Neutrophil (primary cell): Measurements from ENCODE around the gene OR52W1.
A peak's percentile ranks its signal among the peaks of the same experiment; 100 is the strongest.

Source experiments
- H3K27ac ChIP-seq: fragments of 200-600 bp; sonication (generic); 2 replicates; pipeline ENCODE4 v1.5.1; 2016; ENCODE audit warnings: mild to moderate bottlenecking, moderate library complexity
- H3K27me3 ChIP-seq: fragments of 200-600 bp; sonication (generic); 2 replicates; pipeline ENCODE4 v1.6.0; 2016; ENCODE audit warnings: mild to moderate bottlenecking
- H3K36me3 ChIP-seq: fragments of 200-600 bp; sonication (generic); 2 replicates; pipeline ENCODE4 v1.5.1; 2017
- H3K4me1 ChIP-seq, 2 experiments: fragments of 200-600 bp in 1 of 2; sonication (generic) in 1 of 2; 1 replicate in 1 of 2; 2 replicates in 1 of 2; pipeline versions ENCODE4 v1.5.1 to v1.6.1; 2013 to 2016; ENCODE audit warnings: low read depth in 1 of 2, low read length in 1 of 2, mild to moderate bottlenecking in 1 of 2, moderate library complexity in 1 of 2; ENCODE audit not compliant: control insufficient read depth in 1 of 2, insufficient read depth in 1 of 2
- H3K4me3 ChIP-seq, 2 experiments: fragments of 200-600 bp in 1 of 2; sonication (generic) in 1 of 2; 1 replicate in 1 of 2; 2 replicates in 1 of 2; pipeline ENCODE4 v1.5.1; 2013 to 2016; ENCODE audit warnings: low read depth in 1 of 2, low read length in 1 of 2, mild to moderate bottlenecking in 1 of 2, moderate library complexity in 1 of 2
- H3K9me3 ChIP-seq: fragments of 200-600 bp; sonication (generic); 2 replicates; pipeline ENCODE4 v1.5.1; 2016
- CTCF ChIP-seq: fragments of 200-600 bp; sonication (generic); IDR thresholded peaks from 2 replicates; pipeline ENCODE4 v1.5.1; 2016; ENCODE audit warnings: antibody characterized with exemption

OR52W1 gene

GRCh38 chr11:6175440-6175839 is 23.6 kb upstream of the OR52W1 start:
- TF ChIP-seq CTCF = no peak
- Histone ChIP-seq H3K36me3 (no peaks in the 10 kb centered on the region), H3K9me3 (no peaks in the 10 kb centered on the region), H3K27ac (no peak overlapping the region), H3K27me3 (no peaks in the 10 kb centered on the region), H3K4me1 (peaks cover 0 to under 1% of the 10 kb centered on the region in 2 experiments), H3K4me3 (no peak overlapping the region)

DNA sequence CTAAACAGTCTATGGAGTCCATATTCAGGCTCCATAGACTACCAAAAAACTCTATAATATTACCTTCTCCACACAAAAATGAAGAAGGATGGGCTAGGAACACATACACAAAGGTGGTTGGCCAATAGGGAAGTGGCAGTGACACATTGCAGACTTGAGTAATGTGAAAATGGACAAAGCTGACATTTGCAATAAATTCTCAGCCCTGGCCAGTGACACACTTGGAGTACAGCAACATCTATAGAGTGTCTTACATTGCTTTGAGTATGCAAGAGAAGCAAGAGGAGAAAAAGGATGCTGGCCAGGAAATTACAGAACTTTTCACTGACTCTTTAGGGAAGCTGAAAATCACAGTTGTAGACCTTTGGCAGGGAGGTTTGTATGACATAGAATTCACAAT is 7.3 kb upstream of the OR52W1 start:
- Histone ChIP-seq H3K9me3 (no peaks in the 10 kb centered on the region), H3K27me3 (no peaks in the 10 kb centered on the region), H3K4me1 (peaks cover 55 to 58% of the 10 kb centered on the region in 2 experiments), H3K27ac (peak overlapping the region; percentile 81), H3K36me3 (no peaks in the 10 kb centered on the region), H3K4me3 (peak overlapping the region in 1 of 2 experiments; percentile 5)
- no peak for TF ChIP-seq CTCF

GRCh38 chr11:6194065-6194581 is 4.9 kb upstream of the OR52W1 start:
- no peaks in the 10 kb centered on the region for H3K27me3 ChIP-seq
- H3K4me3 ChIP-seq = no peak overlapping the region
- no peaks in the 10 kb centered on the region for H3K9me3 ChIP-seq
- no peak for TF ChIP-seq CTCF
- no peaks in the 10 kb centered on the region for H3K36me3 ChIP-seq
- peak overlapping the region; percentile 81 for H3K27ac ChIP-seq
- H3K4me1 ChIP-seq = peaks cover 77 to 81% of the 10 kb centered on the region in 2 experiments

DNA sequence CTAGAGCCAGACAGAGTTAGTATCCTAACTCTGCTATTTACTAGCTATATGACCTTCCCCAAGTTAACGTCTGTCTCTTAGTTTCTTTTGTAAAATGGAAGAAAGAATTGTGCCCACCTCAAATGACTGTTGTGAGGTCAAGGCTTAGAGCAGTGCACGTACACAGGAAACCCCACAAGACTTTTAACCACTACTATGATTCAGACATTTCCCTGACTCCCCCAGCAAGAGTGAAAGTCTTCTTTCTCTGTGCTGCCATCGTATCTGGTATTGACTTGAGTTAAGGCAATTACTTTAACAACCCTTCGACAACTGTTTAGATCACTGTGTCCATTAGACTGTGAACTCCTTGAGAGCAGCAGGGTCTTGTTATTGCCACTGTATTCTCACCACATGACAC is 2.6 kb upstream of the OR52W1 start:
- peak overlapping the region; percentile 35 for H3K27ac ChIP-seq
- TF ChIP-seq CTCF = no peak

DNA sequence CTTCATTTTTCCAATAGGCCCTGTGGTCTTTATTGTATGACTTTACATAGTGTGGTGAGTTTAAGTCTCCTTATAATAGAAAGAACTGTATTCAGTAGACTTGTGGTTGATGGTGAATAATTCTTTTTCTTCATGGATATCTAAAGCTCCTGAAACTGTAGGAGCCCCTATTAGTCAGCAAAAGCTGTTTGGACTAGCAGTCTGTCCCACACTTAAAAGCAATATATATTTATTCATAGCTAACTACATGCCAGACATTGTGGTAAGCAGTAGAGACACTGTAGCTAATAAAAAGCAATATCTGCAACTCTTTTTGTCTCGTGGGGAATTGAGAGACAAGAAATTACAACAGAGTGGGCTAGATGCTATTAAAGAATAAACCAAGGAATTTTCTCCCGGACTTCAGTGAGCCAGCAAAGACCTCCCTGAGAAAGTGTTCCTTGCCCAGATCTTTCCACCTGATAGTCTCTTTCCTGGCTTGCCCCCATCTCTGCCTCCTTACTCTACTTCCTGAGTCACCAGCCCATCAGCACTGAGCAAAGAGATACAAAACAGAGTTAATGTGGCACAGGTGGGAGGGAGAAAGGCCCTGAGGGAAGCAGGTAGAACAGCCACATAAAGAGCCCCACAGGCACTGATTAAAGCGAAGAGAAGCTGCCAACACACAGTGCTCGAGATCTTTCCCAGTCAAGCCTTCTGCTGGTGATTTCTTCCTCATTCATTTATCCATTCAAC is 1.4 kb upstream of the OR52W1 start:
- TF ChIP-seq CTCF = no peak
- no peaks in the 10 kb centered on the region for H3K27me3 ChIP-seq
- no peaks in the 10 kb centered on the region for H3K36me3 ChIP-seq
- H3K9me3 ChIP-seq = no peaks in the 10 kb centered on the region
- H3K27ac ChIP-seq = peak overlapping the region; percentile 94
- H3K4me3 ChIP-seq = no peak overlapping the region
- H3K4me1 ChIP-seq = peaks cover 95 to 100% of the 10 kb centered on the region in 2 experiments

More for the DNA sequence above, 2.6 kb upstream of the OR52W1 start:
- Histone ChIP-seq H3K4me1 (peaks cover 95 to 100% of the 10 kb centered on the region in 2 experiments), H3K4me3 (no peak overlapping the region), H3K27me3 (no peaks in the 10 kb centered on the region), H3K36me3 (no peaks in the 10 kb centered on the region), H3K9me3 (no peaks in the 10 kb centered on the region)
